Sigmoid colon (tissue), 7 donors: ENCODE results near the gene MYL6. TPM values are rescaled to one million over a fixed set of nuclear protein-coding genes. Genes with fewer than 3 reads are reported as not detected.

Experiments used
- DNase-seq: peaks from one replicate; pipeline ENCODE4 v3.0.0-alpha.2; 2019
- H3K27ac ChIP-seq, 4 donors: fragments of 200-600 bp; sonication (generic); one replicate each; pipeline ENCODE4 v1.5.1; 2016 to 2019; ENCODE audit warnings: mild to moderate bottlenecking in 1 of 4
- H3K27me3 ChIP-seq, 3 donors: fragments of 200-600 bp; sonication (generic); one replicate each; pipeline ENCODE4 v1.5.1; 2019; ENCODE audit warnings: mild to moderate bottlenecking in 1 of 3
- H3K36me3 ChIP-seq, 4 donors: fragments of 200-600 bp; sonication (generic); one replicate each; pipeline ENCODE4 v1.5.1; 2016 to 2019
- H3K4me1 ChIP-seq, 4 donors: fragments of 200-600 bp; sonication (generic); one replicate each; pipeline ENCODE4 v1.5.1; 2017 to 2019
- H3K4me3 ChIP-seq, 4 donors: fragments of 200-600 bp; sonication (generic); one replicate each; pipeline ENCODE4 v1.5.1; 2017 to 2019; ENCODE audit warnings: mild to moderate bottlenecking in 2 of 4, moderate library complexity in 1 of 4
- H3K9me3 ChIP-seq, 4 donors: fragments of 200-600 bp in 3 of 4; sonication (generic) in 3 of 4; one replicate each; pipeline versions ENCODE4 v1.5.1 to v1.6.1; 2013 to 2019
- CTCF ChIP-seq, 4 experiments: fragments of 450-650 bp in 3 of 4; fragments of 200-600 bp in 1 of 4; IDR thresholded peaks; one replicate each; pipeline ENCODE4 v1.5.1; 2016 to 2019; ENCODE audit warnings: antibody characterized with exemption in 4 of 4, mild to moderate bottlenecking in 3 of 4, moderate library complexity in 2 of 4
- EP300 ChIP-seq, 4 donors: sonication (generic); formaldehyde crosslinking; IDR thresholded peaks; one replicate each; pipeline ENCODE4 v1.6.1; 2017; ENCODE audit warnings: antibody characterized with exemption in 4 of 4
- POLR2A ChIP-seq, 2 donors: fragments of 450-650 bp; IDR thresholded peaks; one replicate each; pipeline ENCODE4 v1.6.1; 2016; ENCODE audit warnings: antibody characterized with exemption in 2 of 2, mild to moderate bottlenecking in 2 of 2, moderate library complexity in 2 of 2
- POLR2AphosphoS5 ChIP-seq, 4 donors: sonication (generic); formaldehyde crosslinking; IDR thresholded peaks; one replicate each; pipeline ENCODE4 v1.6.1; 2017; ENCODE audit warnings: antibody characterized with exemption in 4 of 4
- WGBS, 2 donors: extraction: QIAGEN DNeasy Blood & Tissue Kit; methylation state at CpG; one replicate each; pipeline ENCODE4 v1.1.7; 2013; 5-methylcytosine and 5-hydroxymethylcytosine counted together
- intact Hi-C: fragments of 100-400 bp; cut with DNase I; formaldehyde crosslinking; loops from one replicate; pipeline ENCODE4 v1.15.1; 2023
- polyA plus RNA-seq, 3 donors: library from polyadenylated mRNA; stranded (reverse); fragments of 200-250 nt; gene quantifications; one replicate each; pipeline ENCODE4 v1.2.3, GENCODE V29; 2013
- total RNA-seq, 4 donors: library from RNA; depleted of rRNA; stranded (reverse); fragments of >200 nt; gene quantifications; one replicate each; pipeline ENCODE4 v1.1.0, GENCODE V29; 2016
- donor health status: healthy with polysubstance abuse.
- donor health status: Bipolar disorder and iron deficiency.
- donor health status: healthy.

MYL6 gene
- total and polyA plus RNA-seq, 7 donors: 3,150 to 9,553 (median 7,537) TPM

GRCh38 chr12:56158926-56159461 lies 835 bp downstream of the MYL6 start:
- peaks cover 0 to 59% (median 42%) of the 10 kb centered on the region in 4 donors for H3K4me1 ChIP-seq
- peaks cover 35 to 45% (median 37%) of the 10 kb centered on the region in 4 donors for H3K36me3 ChIP-seq
- no peaks in the 10 kb centered on the region for H3K27me3 ChIP-seq
- no peaks in the 10 kb centered on the region for H3K9me3 ChIP-seq
- intact Hi-C loops: loop anchor here (1.0 to 2.0 kb wide), 3 partner anchors 30 to 64 kb away; partner anchors contain the start of genes SMARCC2 and ZC3H10
- TF ChIP-seq POLR2A (IDR thresholded peaks at IDR 0.05) (peak; percentile 88 to 91), EP300 (IDR thresholded peaks at IDR 0.05) (peak in 1 of 4 donors; percentile 32), POLR2AphosphoS5 (IDR thresholded peaks at IDR 0.05) (peak; percentile 91 to 96 (median 94)), CTCF (IDR thresholded peaks at IDR 0.05) (no peak)
- H3K4me3 ChIP-seq: peak overlapping the region; percentile 61 to 99 (median 78)
- WGBS, 2 donors: 1% methylated on average over 6 of the region's 6 CpGs
- DNase-seq: peak; percentile 97
- peak overlapping the region; percentile 93 to 99 (median 94) for H3K27ac ChIP-seq

- 5 to 35% methylated on average over 8 of the region's 8 CpGs for WGBS, 2 donors
- Histone ChIP-seq H3K27ac (peak overlapping the region; percentile 93 to 99 (median 94)), H3K4me1 (peaks cover 0 to 58% (median 42%) of the 10 kb centered on the region in 4 donors), H3K9me3 (no peaks in the 10 kb centered on the region), H3K4me3 (peak overlapping the region; percentile 61 to 99 (median 78)), H3K27me3 (no peaks in the 10 kb centered on the region), H3K36me3 (peaks cover 35 to 51% (median 37%) of the 10 kb centered on the region in 4 donors)
- intact Hi-C loops: loop anchor here (2.0 kb wide), 2 partner anchors 41 to 63 kb away; partner anchors contain the start of gene ZC3H10
- no peak for DNase-seq
- TF ChIP-seq CTCF (IDR thresholded peaks at IDR 0.05) (peak in 1 of 4 experiments; percentile 18), POLR2AphosphoS5 (IDR thresholded peaks at IDR 0.05) (no peak), EP300 (IDR thresholded peaks at IDR 0.05) (no peak), POLR2A (IDR thresholded peaks at IDR 0.05) (no peak)
Observed at GRCh38 chr12:56159482-56160192, 1.5 kb downstream of the MYL6 start.

- no peaks in the 10 kb centered on the region for H3K27me3 ChIP-seq
- H3K36me3 ChIP-seq: peaks cover 35 to 58% (median 41%) of the 10 kb centered on the region in 4 donors
- TF ChIP-seq CTCF (IDR thresholded peaks at IDR 0.05): no peak
- peak in 3 of 4 donors; percentile 20 to 43 (median 26) for TF ChIP-seq POLR2AphosphoS5 (IDR thresholded peaks at IDR 0.05)
- H3K4me3 ChIP-seq: peak overlapping the region; percentile 61 to 99 (median 78)
- H3K4me1 ChIP-seq: peaks cover 0 to 58% (median 43%) of the 10 kb centered on the region in 4 donors
- H3K27ac ChIP-seq: peak overlapping the region; percentile 93 to 99 (median 94)
- intact Hi-C loops: no loop called here
- no peaks in the 10 kb centered on the region for H3K9me3 ChIP-seq
- WGBS, 2 donors: 14 to 23% methylated on average over 7 of the region's 7 CpGs
- DNase-seq: no peak
Observed at GRCh38 chr12:56160193-56160763, 2.1 kb downstream of the MYL6 start.

- intact Hi-C loops: no loop called here
- H3K4me3 ChIP-seq: peak overlapping the region; percentile 61 to 99 (median 78)
- peaks cover 0 to 58% (median 46%) of the 10 kb centered on the region in 4 donors for H3K4me1 ChIP-seq
- DNase-seq: no peak
- H3K9me3 ChIP-seq: no peaks in the 10 kb centered on the region
- H3K36me3 ChIP-seq: peaks cover 35 to 66% (median 45%) of the 10 kb centered on the region in 4 donors
- no peaks in the 10 kb centered on the region for H3K27me3 ChIP-seq
- 66 to 74% methylated on average over 11 of the region's 11 CpGs for WGBS, 2 donors
- H3K27ac ChIP-seq: peak overlapping the region; percentile 93 to 99 (median 94)
- TF ChIP-seq EP300 (IDR thresholded peaks at IDR 0.05): no peak
- TF ChIP-seq POLR2A (IDR thresholded peaks at IDR 0.05): no peak
- TF ChIP-seq CTCF (IDR thresholded peaks at IDR 0.05): no peak
- TF ChIP-seq POLR2AphosphoS5 (IDR thresholded peaks at IDR 0.05): no peak
Observed at GRCh38 chr12:56160894-56161689, 2.9 kb downstream of the MYL6 start.
